Stimulated activated CD4-positive, alpha-beta T cell treated with anti-CD3 and anti-CD28 coated beads, Interleukin-2, amount 100 ng/mL, for 4 hours (primary cell): ENCODE data around the gene FAM221B.

Experiments used
- DNase-seq: peaks from one replicate; pipeline ENCODE4 v3.0.0-alpha.2; 2020; ENCODE audit warnings: low read depth

Gene FAM221B

DNA sequence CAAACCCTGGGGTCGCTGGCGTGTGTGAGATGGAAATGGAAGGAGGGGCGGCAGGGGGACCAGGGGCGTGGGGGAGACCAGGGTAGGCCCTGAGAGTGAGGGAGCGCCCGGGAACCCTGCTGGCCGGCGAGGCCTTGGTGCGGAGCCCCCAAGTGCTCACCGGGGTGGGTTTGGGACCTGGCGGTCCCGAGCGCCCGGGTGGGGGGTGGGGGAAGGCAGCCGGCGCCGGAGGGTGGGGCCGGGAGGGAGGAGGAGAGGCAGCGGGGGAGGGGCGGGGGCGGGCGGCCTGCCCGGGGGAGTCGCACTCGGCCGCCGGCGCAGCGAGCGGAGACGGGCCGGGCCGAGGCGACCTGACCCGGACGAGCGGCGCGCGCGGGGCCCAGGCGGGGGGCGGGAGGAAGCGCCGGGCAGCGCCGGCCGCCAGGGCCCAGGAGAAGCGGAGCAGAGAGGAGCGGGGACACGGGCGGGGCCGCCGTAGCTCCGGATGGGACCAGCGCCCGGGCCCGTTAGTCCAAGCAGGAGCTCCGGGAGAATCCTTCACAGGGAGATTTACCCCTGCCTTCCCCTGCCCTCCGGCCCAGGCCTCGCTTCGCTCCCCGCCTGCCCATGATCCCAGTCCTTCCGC lies 37.1 kb downstream of the FAM221B start, which contains the start of gene NPR2:
Gene NPR2, plus strand, starts transcription at position 295 of the 625 bp plus-strand sequence. CDS start 818 bp downstream, outside the sequence.
- no peak for DNase-seq

GRCh38 chr9:35790385-35791296 lies 37.9 kb downstream of the FAM221B start:
- peak; percentile 44 for DNase-seq

DNA sequence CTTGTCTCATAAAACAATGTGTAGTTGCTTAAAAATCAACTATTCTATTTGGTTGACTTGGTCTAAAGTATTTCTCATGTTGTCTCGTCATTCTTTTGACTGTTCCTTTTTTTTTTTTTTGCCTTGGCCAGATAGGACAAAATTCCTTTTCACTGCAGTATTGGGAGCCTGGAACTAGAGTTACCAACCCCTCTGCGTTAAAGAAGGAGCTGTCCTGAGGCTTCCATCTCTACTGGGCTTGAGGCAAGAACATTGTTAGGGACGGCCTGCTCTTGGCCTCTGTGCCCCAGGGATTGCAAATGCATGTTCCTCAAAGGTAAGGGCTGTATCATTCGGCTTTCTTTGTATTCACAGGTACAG lies 38.5 kb downstream of the FAM221B start:
- DNase-seq: no peak

GRCh38 chr9:35789541-35789940 lies 39.0 kb downstream of the FAM221B start:
- DNase-seq: no peak

- no peak for DNase-seq
Measured at GRCh38 chr9:35783418-35783817, 45.1 kb downstream of the FAM221B start.

GRCh38 chr9:35781066-35781465 lies 47.5 kb downstream of the FAM221B start:
- no peak for DNase-seq

DNA sequence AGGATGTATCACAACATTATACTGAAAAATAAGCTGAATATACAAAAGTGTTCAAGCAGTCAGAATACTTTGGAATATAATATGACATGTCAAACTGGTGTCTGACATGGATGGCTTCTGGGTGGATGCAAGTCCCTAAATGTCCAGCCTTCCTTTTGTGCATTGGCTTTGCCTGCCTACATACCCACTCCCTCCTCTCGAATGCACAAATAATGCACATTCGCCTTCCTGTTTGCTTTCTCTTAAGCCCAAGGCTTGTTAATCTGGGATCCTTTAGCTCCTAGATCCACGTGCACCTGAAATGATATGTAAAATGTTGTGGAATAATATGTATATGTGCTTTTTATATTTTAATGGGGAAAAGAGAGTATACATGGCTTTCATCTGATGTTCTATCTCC lies 50.0 kb downstream of the FAM221B start:
- DNase-seq: no peak

DNA sequence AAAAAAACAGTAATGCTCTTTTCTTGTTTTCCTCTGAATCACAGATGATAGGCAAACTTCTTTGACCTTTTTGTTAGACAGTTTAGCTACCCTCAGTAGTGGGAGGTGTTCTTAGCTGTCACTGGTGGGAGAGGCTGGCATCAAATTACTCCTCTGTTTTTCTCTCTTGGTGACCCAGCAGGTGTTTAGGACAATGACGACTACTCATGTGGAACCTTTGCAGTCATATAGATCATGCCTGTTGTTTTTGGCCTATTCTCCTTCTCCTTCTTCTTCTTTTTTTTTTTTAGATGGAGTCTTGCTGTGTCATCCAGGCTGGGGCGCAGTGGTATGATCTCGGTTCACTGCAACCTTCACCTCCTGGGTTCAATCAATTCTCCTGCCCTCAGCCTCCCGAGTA lies 52.5 kb downstream of the FAM221B start:
- DNase-seq: no peak

GRCh38 chr9:35774907-35775635 lies 53.5 kb downstream of the FAM221B start:
- no peak for DNase-seq

GRCh38 chr9:35771943-35772342 lies 56.6 kb downstream of the FAM221B start:
- DNase-seq: no peak

DNA sequence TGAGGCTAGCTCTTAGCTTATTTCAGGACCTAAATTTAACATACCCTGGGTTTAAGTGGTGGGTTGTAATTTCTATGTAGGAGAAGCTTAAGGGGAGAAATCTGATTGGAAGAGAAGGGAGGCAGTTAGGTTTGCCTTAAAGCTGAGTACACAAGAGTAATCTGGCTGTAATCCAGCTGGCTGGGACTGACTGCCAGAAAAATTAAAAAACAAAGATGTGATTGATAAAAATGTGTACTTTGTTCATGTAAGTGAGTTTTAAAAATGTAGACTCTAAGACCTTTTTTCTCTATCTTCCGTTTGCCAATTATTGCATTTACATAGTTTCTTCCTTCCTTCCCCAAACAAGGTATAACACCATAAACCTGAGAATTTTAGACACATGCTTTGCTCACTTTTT lies 57.0 kb downstream of the FAM221B start:
- DNase-seq: no peak

- DNase-seq: no peak
Measured at GRCh38 chr9:35771075-35771433, 57.5 kb downstream of the FAM221B start.

DNA sequence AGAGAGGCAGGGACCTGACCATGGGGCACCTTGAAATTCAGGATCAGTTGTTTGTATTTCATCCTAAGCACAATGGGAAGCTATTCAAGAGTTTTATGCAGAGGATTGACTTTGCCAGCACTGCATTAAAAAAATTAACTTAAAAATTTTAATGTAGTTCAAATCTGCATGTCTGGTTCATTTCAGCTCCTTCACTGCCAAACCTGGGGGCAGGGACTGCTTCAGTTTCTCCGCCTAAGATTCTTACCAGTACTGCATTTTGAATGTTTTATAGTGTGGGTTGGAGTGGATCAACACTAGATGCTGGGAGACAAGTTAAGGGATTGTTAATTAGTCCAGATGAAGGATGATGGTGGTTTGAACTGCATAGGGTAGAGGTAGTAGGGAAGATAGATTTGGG lies 58.8 kb downstream of the FAM221B start:
- no peak for DNase-seq

DNA sequence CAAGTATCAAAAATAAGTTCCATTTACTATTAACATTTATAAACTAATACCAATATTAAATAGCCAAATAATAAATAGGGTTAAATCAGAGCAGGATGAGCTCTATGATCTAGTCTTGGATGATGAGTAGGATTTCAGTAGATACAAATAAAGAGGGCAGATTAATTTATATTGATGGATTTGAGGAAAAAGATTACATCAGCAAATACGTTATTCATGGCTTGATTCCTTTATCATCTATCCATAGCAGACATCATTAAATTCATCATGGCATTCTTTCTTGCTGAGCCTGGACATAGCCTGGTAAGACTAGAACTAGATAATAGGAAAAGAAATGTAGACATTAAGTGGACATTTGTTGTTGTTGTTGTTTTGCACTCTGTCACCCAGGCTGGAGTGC lies 61.1 kb downstream of the FAM221B start:
- no peak for DNase-seq

- DNase-seq: no peak
Measured at GRCh38 chr9:35766997-35767396, 61.5 kb downstream of the FAM221B start.
